Measurements from ENCODE around the gene FBXO4.
"Not testable (repeated sequence)": the region's sequence is repeated elsewhere in the genome, so short reads cannot be mapped to it uniquely, and the experiment has no call there.

Gene FBXO4

DNA sequence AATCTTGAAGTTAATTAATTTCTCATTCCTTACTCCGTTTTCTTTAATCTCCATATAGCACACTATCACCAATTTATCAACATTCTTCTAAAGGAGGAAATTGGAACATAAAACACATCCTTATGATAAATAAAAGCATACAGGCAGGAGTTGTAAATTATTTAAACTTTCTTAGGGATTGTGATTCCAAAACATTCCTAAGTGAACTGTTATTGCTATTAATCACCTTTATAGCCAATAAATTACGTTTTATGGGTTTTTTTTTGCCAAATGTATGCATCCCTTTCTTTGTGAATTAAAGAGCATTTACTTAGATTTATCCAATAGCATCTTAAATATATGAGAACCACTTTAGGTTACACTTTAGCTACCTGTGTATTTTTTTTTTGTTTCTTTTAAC, 55.3 kb downstream of the FBXO4 start:
- in situ Hi-C loops (cut with MboI; ENCODE audit: low sequenced_read_pairs): no loop called here

DNA sequence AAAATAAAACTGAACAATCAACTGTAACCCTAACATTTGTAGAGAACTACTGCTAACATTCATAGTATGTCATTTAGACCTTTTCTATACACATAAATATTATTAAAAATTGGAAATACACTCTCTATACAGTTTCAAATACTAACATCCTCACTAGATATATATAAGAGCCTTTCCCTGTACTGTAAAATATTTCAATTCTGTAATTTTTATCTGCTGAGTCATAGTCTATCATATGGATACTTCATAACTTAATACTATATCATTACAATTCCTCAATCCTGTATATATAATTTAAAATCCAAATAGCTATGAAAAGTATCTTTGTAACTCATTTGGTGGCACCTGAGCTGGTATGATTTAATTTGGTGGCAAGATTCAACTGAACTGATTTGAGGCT, 55.8 kb downstream of the FBXO4 start:
- in situ Hi-C loops (cut with MboI; ENCODE audit: low sequenced_read_pairs): no loop called here

DNA sequence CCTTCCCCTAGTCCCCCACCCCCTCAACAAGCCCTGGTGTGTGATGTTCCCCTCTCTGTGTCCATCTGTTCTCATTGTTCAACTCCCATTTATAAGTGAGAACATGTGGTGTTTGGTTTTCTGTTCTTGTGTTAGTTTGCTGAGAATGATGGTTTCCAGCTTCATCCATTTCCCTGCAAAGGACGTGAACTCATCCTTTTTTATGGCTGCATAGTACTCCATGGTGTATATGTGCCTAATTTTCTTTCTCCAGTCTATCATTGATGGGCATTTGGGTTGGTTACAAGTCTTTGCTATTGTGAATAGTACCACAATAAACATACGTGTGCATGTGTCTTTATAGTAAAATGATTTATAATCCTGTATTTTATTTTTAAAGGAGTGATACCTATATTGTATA, 57.8 kb downstream of the FBXO4 start:
- in situ Hi-C loops (cut with MboI; ENCODE audit: low sequenced_read_pairs): not testable (repeated sequence)

DNA sequence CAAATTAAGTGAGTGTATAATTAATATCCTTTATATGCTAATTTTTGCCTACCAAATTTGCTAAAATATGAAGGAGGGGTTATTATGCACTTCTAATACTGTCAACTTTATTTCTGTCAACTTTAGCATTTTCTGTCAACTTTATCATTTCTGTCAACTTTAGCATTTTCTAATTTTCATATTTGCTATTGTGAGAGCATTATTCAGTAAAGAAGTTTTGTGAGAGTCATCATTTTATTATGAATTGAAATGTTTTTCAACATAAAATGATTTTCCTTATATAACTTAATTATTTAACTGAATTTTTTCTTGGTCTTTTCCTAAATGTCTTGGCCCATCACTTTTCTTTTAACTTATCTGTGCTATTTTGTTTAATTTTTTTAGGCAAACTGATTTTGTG, 58.2 kb downstream of the FBXO4 start:
- in situ Hi-C loops (cut with MboI; ENCODE audit: low sequenced_read_pairs): no loop called here

DNA sequence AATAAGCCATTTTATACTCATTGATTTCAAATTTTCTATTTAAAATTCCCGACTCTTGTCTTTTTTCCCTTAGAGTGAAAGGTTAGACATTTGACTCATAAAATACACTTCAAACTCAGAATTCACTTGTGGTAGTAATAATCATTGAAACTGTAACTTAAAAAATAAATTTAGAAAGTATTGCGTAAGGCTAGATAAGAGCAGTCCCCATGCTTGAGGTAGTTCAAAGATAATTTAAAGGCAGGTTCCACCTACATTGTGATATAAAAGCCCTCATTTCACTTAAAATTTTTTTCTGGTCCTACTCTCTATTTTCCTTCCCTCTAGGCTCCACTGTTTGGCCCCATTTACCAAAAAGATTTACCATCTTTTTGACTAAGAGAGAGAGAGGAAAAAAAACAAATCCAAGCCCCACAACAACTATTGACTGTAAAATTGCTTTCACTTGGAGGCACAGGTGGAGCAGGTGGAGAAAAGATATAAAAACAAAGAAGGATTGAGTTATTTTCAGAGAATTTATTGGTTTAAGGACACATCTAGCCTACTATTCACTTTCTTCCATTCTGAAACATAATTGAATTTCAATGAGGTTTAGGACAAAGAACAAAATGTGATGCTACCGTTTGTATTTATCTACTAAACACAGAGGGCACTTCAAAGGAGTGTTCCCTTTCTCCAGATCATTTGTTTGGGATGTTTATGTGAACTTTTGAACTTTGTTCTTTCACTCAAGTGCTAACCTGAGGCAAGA, 61.0 kb downstream of the FBXO4 start:
- in situ Hi-C loops (cut with MboI; ENCODE audit: low sequenced_read_pairs): no loop called here

Data from HL-60/S4 treated with retinoic acid at 250 ng/mL for 4 days and 3 days (cell line).